ENCODE data around the gene RFX2.

The RFX2 gene

GRCh38 chr19:6138066-6138465 lies 27.8 kb upstream of the RFX2 start:
- intact Hi-C loops (cut with DNase I; ENCODE audit: low total_unique reads): no loop called here
- TF ChIP-seq CTCF (IDR thresholded peaks at IDR 0.05): no peak

GRCh38 chr19:6133231-6133630 lies 22.9 kb upstream of the RFX2 start:
- intact Hi-C loops (cut with DNase I; ENCODE audit: low total_unique reads): no loop called here
- Histone ChIP-seq H3K4me3 (no peak overlapping the region), H3K9me3 (no peaks in the 10 kb centered on the region), H3K4me1 (no peaks in the 10 kb centered on the region), H3K27ac (no peak overlapping the region), H3K27me3 (no peaks in the 10 kb centered on the region), H3K36me3 (no peaks in the 10 kb centered on the region)
- no peak for DNase-seq
- TF ChIP-seq CTCF (IDR thresholded peaks at IDR 0.05): no peak

More at GRCh38 chr19:6138066-6138465, 27.8 kb upstream of the RFX2 start:
- no peaks in the 10 kb centered on the region for H3K4me1 ChIP-seq
- H3K27me3 ChIP-seq: no peaks in the 10 kb centered on the region
- no peaks in the 10 kb centered on the region for H3K36me3 ChIP-seq
- DNase-seq: no peak
- H3K27ac ChIP-seq: no peak overlapping the region
- no peaks in the 10 kb centered on the region for H3K9me3 ChIP-seq
- no peak overlapping the region for H3K4me3 ChIP-seq

GRCh38 chr19:6132482-6132881 lies 22.2 kb upstream of the RFX2 start:
- Histone ChIP-seq H3K27ac (no peak overlapping the region), H3K9me3 (no peaks in the 10 kb centered on the region), H3K27me3 (no peaks in the 10 kb centered on the region), H3K36me3 (no peaks in the 10 kb centered on the region), H3K4me3 (no peak overlapping the region), H3K4me1 (no peaks in the 10 kb centered on the region)
- DNase-seq: no peak
- intact Hi-C loops (cut with DNase I; ENCODE audit: low total_unique reads): no loop called here
- TF ChIP-seq CTCF (IDR thresholded peaks at IDR 0.05): no peak

GRCh38 chr19:6127716-6128335 lies 17.5 kb upstream of the RFX2 start:
- H3K27ac ChIP-seq: no peak overlapping the region
- TF ChIP-seq CTCF (IDR thresholded peaks at IDR 0.05): no peak
- no peak for DNase-seq
- H3K36me3 ChIP-seq: no peaks in the 10 kb centered on the region
- no peak overlapping the region for H3K4me3 ChIP-seq
- no peaks in the 10 kb centered on the region for H3K4me1 ChIP-seq
- intact Hi-C loops (cut with DNase I; ENCODE audit: low total_unique reads): no loop called here
- no peaks in the 10 kb centered on the region for H3K27me3 ChIP-seq
- H3K9me3 ChIP-seq: no peaks in the 10 kb centered on the region

GRCh38 chr19:6126335-6126974 lies 16.2 kb upstream of the RFX2 start:
- intact Hi-C loops (cut with DNase I; ENCODE audit: low total_unique reads): no loop called here
- H3K4me1 ChIP-seq: no peaks in the 10 kb centered on the region
- no peak overlapping the region for H3K4me3 ChIP-seq
- H3K27me3 ChIP-seq: no peaks in the 10 kb centered on the region
- H3K9me3 ChIP-seq: no peaks in the 10 kb centered on the region
- no peak overlapping the region for H3K27ac ChIP-seq
- DNase-seq: no peak
- H3K36me3 ChIP-seq: no peaks in the 10 kb centered on the region
- TF ChIP-seq CTCF (IDR thresholded peaks at IDR 0.05): no peak

Data from tibial artery (tissue), 4 donors.